Retinal pigment epithelial cell (primary cell): Measurements from ENCODE around the gene UTRN.

ENCODE experiments used
- DNase-seq: peaks from one replicate; pipeline ENCODE4 v3.0.0-alpha.2; 2010; ENCODE audit warnings: low read depth
- H3K4me3 ChIP-seq: 2 replicates; pipeline ENCODE4 v1.5.1; 2011; ENCODE audit warnings: mild to moderate bottlenecking, low read length, control low read depth, moderate library complexity
- CTCF ChIP-seq: conservative IDR thresholded peaks from 2 replicates; pipeline ENCODE4 v1.5.1; 2011; ENCODE audit warnings: low read depth, low read length, control low read depth, inconsistent platforms

The UTRN gene

GRCh38 chr6:144330017-144330987, 45.2 kb downstream of the UTRN start:
- no peak overlapping the region for H3K4me3 ChIP-seq
- DNase-seq, result no peak
- TF ChIP-seq CTCF, result no peak

GRCh38 chr6:144331491-144331969, 46.4 kb downstream of the UTRN start:
- no peak overlapping the region for H3K4me3 ChIP-seq
- no peak for TF ChIP-seq CTCF
- DNase-seq, result no peak

GRCh38 chr6:144332177-144332576, 47.0 kb downstream of the UTRN start:
- no peak for TF ChIP-seq CTCF
- no peak for DNase-seq

GRCh38 chr6:144334150-144334708, 49.1 kb downstream of the UTRN start:
- TF ChIP-seq CTCF, result no peak
- no peak overlapping the region for H3K4me3 ChIP-seq
- DNase-seq, result no peak

More at GRCh38 chr6:144332177-144332576, 47.0 kb downstream of the UTRN start:
- H3K4me3 ChIP-seq, result no peak overlapping the region
